Liver (tissue), 9 donors: ENCODE measurements around the gene ASIC2. TPM values are rescaled to one million over a fixed set of nuclear protein-coding genes. Genes with fewer than 3 reads are reported as not detected.

ENCODE experiments used
- DNase-seq: peaks from one replicate; pipeline ENCODE4 v3.0.0-alpha.2; 2017; ENCODE audit warnings: low spot score
- H3K27ac ChIP-seq, 2 donors: one replicate each; pipeline ENCODE4 v1.7.0; 2013; ENCODE audit warnings: inconsistent platforms in 2 of 2, low read length in 2 of 2, control low read depth in 1 of 2, low read depth in 1 of 2, mild to moderate bottlenecking in 1 of 2
- H3K27me3 ChIP-seq, 4 donors: one replicate each; pipeline versions ENCODE4 v1.6.1 to v1.7.0; 2013; ENCODE audit warnings: low read length in 3 of 4, inconsistent platforms in 1 of 4, mild to moderate bottlenecking in 1 of 4, moderate library complexity in 1 of 4; ENCODE audit not compliant: control insufficient read depth in 4 of 4, insufficient read depth in 4 of 4
- H3K36me3 ChIP-seq, 4 donors: one replicate each; pipeline versions ENCODE4 v1.6.1 to v1.7.0; 2013; ENCODE audit warnings: low read length in 3 of 4, mild to moderate bottlenecking in 3 of 4, low read depth in 1 of 4, moderate library complexity in 1 of 4; ENCODE audit not compliant: control insufficient read depth in 4 of 4, insufficient read depth in 3 of 4
- H3K4me1 ChIP-seq, 4 donors: one replicate each; pipeline versions ENCODE4 v1.6.1 to v1.7.0; 2013; ENCODE audit warnings: low read length in 3 of 4, mild to moderate bottlenecking in 3 of 4, moderate library complexity in 1 of 4; ENCODE audit not compliant: control insufficient read depth in 4 of 4, insufficient read depth in 4 of 4
- H3K4me3 ChIP-seq, 3 donors: one replicate each; pipeline versions ENCODE4 v1.6.1 to v1.7.0; 2013; ENCODE audit warnings: low read length in 3 of 3, control low read depth in 1 of 3, low read depth in 1 of 3, mild to moderate bottlenecking in 1 of 3
- H3K9ac ChIP-seq, 2 donors: one replicate each; pipeline ENCODE4 v1.7.0; 2013; ENCODE audit warnings: low read length in 2 of 2, mild to moderate bottlenecking in 2 of 2, moderate library complexity in 2 of 2, control low read depth in 1 of 2, low read depth in 1 of 2
- H3K9me3 ChIP-seq, 4 donors: one replicate each; pipeline versions ENCODE4 v1.6.1 to v1.7.0; 2013; ENCODE audit warnings: low read length in 3 of 4; ENCODE audit not compliant: control insufficient read depth in 4 of 4
- EGR1 ChIP-seq, 2 donors: IDR thresholded peaks; 2 replicates each; pipeline ENCODE4 v1.6.1; 2016 to 2018; ENCODE audit warnings: antibody characterized with exemption in 2 of 2, low read depth in 2 of 2
- FOXA1 ChIP-seq: IDR thresholded peaks from 2 replicates; pipeline ENCODE4 v1.6.1; 2016; ENCODE audit warnings: antibody characterized with exemption
- GABPA ChIP-seq, 2 donors: IDR thresholded peaks in 1 of 2; conservative IDR thresholded peaks in 1 of 2; 2 replicates each; pipeline ENCODE4 v1.6.1; 2016; ENCODE audit warnings: antibody characterized with exemption in 2 of 2, mild to moderate bottlenecking in 1 of 2, moderate library complexity in 1 of 2
- HNF4A ChIP-seq, 2 donors: conservative IDR thresholded peaks; 2 replicates each; pipeline ENCODE4 v1.6.1; 2016; ENCODE audit warnings: antibody characterized with exemption in 2 of 2, mild to moderate bottlenecking in 2 of 2
- HNF4G ChIP-seq: IDR thresholded peaks from 2 replicates; pipeline ENCODE4 v1.6.1; 2016; ENCODE audit warnings: antibody characterized with exemption
- JUND ChIP-seq, 2 donors: IDR thresholded peaks; 2 replicates each; pipeline ENCODE4 v1.6.1; 2016; ENCODE audit warnings: antibody characterized with exemption in 2 of 2
- NR2F2 ChIP-seq: IDR thresholded peaks from 2 replicates; pipeline ENCODE4 v1.6.1; 2016; ENCODE audit warnings: antibody characterized with exemption
- RAD21 ChIP-seq, 2 donors: IDR thresholded peaks; 2 replicates each; pipeline ENCODE4 v1.6.1; 2016; ENCODE audit warnings: antibody characterized with exemption in 2 of 2, mild to moderate bottlenecking in 2 of 2
- RXRA ChIP-seq, 2 donors: IDR thresholded peaks; 2 replicates each; pipeline ENCODE4 v1.6.1; 2017 to 2018; ENCODE audit warnings: antibody characterized with exemption in 2 of 2, mild to moderate bottlenecking in 1 of 2
- SP1 ChIP-seq: IDR thresholded peaks from 2 replicates; pipeline ENCODE4 v1.6.1; 2018; ENCODE audit warnings: antibody characterized with exemption, mild to moderate bottlenecking
- TAF1 ChIP-seq: conservative IDR thresholded peaks from 2 replicates; pipeline ENCODE4 v1.6.1; 2016; ENCODE audit warnings: antibody characterized with exemption, mild to moderate bottlenecking
- YY1 ChIP-seq: IDR thresholded peaks from 2 replicates; pipeline ENCODE4 v1.6.1; 2016; ENCODE audit warnings: antibody characterized with exemption, mild to moderate bottlenecking
- WGBS: extraction: QIAGEN DNeasy Blood & Tissue Kit; methylation state at CpG from one replicate; pipeline ENCODE4 v1.1.7; 2013; 5-methylcytosine and 5-hydroxymethylcytosine counted together
- polyA plus RNA-seq, 2 donors: library from polyadenylated mRNA; stranded (reverse) in 1 of 2; unstranded in 1 of 2; fragments of 200-250 nt in 1 of 2; fragments of >200 nt in 1 of 2; fragmentation: Nextera tagmentation in 1 of 2; extraction: Ambion mirVana in 1 of 2; gene quantifications; one replicate each; pipeline versions ENCODE4 v1.2.1 to v1.2.3, GENCODE V29; 2013 to 2015
- total RNA-seq, 2 donors: library from RNA; depleted of rRNA; stranded (reverse); fragments of >200 nt; gene quantifications; one replicate each; pipeline ENCODE4 v1.2.3, GENCODE V29; 2014
- TF ChIP-seq, protein P1 (sequence below): IDR thresholded peaks from 2 replicates; pipeline ENCODE4 v1.6.1; 2016; ENCODE audit warnings: antibody characterized with exemption, mild to moderate bottlenecking
- TF ChIP-seq, protein P2 (sequence below): IDR thresholded peaks from 2 replicates; pipeline ENCODE4 v1.6.1; 2016; ENCODE audit warnings: antibody characterized with exemption
- TF ChIP-seq, protein P3 (sequence below): fragments of 150-350 bp; IDR thresholded peaks from 2 replicates; pipeline ENCODE4 v1.5.1; 2017; ENCODE audit warnings: improper control_type of control experiment, low read depth, low read length; ENCODE audit not compliant: missing input control
- TF ChIP-seq, protein P4 (sequence below): IDR thresholded peaks from 2 replicates; pipeline ENCODE4 v1.6.1; 2016; ENCODE audit warnings: antibody characterized with exemption
- TF ChIP-seq, protein P5 (sequence below): IDR thresholded peaks from 2 replicates; pipeline ENCODE4 v1.6.1; 2016; ENCODE audit warnings: antibody characterized with exemption
- donor health status: healthy.
- donor health status: healthy.
- donor health status: healthy.
- donor health status: healthy.
- donor health status: healthy.

The ASIC2 gene
- total and polyA plus RNA-seq, 4 donors, result under 0.01 TPM; not detected in 3

DNA sequence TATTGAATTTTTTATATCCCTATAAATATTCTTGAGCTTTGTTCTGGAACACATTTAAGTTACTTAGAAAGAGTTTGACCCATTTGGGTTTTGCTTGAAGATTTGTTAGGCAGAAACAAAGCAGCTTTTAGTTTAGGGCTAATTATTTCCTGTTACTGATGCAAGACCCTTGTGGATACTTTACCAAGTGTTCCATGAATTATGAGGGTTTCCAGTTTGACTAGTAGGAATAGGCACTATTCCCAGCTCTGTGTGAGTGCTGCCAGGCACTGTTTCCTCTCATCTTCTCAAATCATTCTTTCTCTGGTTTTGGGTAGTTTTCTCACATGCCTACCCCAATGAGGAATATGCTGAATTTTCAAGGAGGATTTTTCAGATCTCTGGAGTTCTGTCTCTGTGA is 221.4 kb downstream of the ASIC2 start:
- no peak overlapping the region for H3K9ac ChIP-seq
- TF ChIP-seq EGR1 (IDR thresholded peaks at IDR 0.05; ENCODE audit: low read depth in 2 of 2) (no peak), RAD21 (IDR thresholded peaks at IDR 0.05) (no peak), FOXA1 (no peak), RXRA (IDR thresholded peaks at IDR 0.05) (no peak), JUND (IDR thresholded peaks at IDR 0.05) (no peak)
- TF ChIP-seq, protein P1, sequence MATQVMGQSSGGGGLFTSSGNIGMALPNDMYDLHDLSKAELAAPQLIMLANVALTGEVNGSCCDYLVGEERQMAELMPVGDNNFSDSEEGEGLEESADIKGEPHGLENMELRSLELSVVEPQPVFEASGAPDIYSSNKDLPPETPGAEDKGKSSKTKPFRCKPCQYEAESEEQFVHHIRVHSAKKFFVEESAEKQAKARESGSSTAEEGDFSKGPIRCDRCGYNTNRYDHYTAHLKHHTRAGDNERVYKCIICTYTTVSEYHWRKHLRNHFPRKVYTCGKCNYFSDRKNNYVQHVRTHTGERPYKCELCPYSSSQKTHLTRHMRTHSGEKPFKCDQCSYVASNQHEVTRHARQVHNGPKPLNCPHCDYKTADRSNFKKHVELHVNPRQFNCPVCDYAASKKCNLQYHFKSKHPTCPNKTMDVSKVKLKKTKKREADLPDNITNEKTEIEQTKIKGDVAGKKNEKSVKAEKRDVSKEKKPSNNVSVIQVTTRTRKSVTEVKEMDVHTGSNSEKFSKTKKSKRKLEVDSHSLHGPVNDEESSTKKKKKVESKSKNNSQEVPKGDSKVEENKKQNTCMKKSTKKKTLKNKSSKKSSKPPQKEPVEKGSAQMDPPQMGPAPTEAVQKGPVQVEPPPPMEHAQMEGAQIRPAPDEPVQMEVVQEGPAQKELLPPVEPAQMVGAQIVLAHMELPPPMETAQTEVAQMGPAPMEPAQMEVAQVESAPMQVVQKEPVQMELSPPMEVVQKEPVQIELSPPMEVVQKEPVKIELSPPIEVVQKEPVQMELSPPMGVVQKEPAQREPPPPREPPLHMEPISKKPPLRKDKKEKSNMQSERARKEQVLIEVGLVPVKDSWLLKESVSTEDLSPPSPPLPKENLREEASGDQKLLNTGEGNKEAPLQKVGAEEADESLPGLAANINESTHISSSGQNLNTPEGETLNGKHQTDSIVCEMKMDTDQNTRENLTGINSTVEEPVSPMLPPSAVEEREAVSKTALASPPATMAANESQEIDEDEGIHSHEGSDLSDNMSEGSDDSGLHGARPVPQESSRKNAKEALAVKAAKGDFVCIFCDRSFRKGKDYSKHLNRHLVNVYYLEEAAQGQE, result no peak
- H3K4me1 ChIP-seq, result no peaks in the 10 kb centered on the region
- H3K9me3 ChIP-seq, result no peaks in the 10 kb centered on the region
- H3K27me3 ChIP-seq, result peaks cover 0 to 10% (median 1%) of the 10 kb centered on the region in 4 donors
- H3K36me3 ChIP-seq, result no peaks in the 10 kb centered on the region
- H3K27ac ChIP-seq, result no peak overlapping the region
- no peak for DNase-seq
- H3K4me3 ChIP-seq, result no peak overlapping the region

DNA sequence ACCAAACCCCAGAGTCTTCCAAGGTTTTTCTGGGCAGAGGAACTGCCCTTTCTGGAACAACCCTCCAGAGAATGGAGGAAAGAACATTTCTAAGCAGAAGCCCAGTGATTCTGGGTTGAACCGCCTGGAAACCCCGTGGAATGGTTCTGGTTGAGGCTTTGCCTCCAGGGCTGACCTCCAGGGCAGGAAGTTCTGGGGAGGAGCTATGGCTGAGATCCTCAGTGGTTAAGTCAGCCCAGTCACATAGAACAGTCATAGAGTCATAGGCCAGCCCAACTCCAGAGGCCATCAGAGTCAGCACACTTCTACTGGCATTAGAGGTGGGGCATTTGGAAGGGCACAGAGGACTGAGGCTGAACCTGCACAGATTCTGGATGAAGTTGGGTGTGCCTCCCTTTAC is 235.5 kb downstream of the ASIC2 start:
- no peaks in the 10 kb centered on the region for H3K9me3 ChIP-seq
- DNase-seq, result no peak
- H3K4me1 ChIP-seq, result no peaks in the 10 kb centered on the region
- H3K9ac ChIP-seq, result no peak overlapping the region
- H3K27ac ChIP-seq, result no peak overlapping the region
- H3K27me3 ChIP-seq, result no peaks in the 10 kb centered on the region
- H3K36me3 ChIP-seq, result no peaks in the 10 kb centered on the region
- 91% methylated on average over 2 of the region's 2 CpGs for WGBS
- no peak overlapping the region for H3K4me3 ChIP-seq
- TF ChIP-seq, protein P1, result no peak
- TF ChIP-seq YY1 (no peak), FOXA1 (no peak), JUND (IDR thresholded peaks at IDR 0.05) (no peak), GABPA (IDR thresholded peaks at IDR 0.05 in 1 of 2, conservative IDR thresholded peaks at IDR 0.05 in 1 of 2) (no peak), RXRA (IDR thresholded peaks at IDR 0.05) (no peak), NR2F2 (no peak), HNF4G (no peak), HNF4A (conservative IDR thresholded peaks at IDR 0.05) (no peak), EGR1 (IDR thresholded peaks at IDR 0.05; ENCODE audit: low read depth in 2 of 2) (no peak), RAD21 (IDR thresholded peaks at IDR 0.05) (no peak), TAF1 (no peak), SP1 (no peak)
- TF ChIP-seq, protein P2, sequence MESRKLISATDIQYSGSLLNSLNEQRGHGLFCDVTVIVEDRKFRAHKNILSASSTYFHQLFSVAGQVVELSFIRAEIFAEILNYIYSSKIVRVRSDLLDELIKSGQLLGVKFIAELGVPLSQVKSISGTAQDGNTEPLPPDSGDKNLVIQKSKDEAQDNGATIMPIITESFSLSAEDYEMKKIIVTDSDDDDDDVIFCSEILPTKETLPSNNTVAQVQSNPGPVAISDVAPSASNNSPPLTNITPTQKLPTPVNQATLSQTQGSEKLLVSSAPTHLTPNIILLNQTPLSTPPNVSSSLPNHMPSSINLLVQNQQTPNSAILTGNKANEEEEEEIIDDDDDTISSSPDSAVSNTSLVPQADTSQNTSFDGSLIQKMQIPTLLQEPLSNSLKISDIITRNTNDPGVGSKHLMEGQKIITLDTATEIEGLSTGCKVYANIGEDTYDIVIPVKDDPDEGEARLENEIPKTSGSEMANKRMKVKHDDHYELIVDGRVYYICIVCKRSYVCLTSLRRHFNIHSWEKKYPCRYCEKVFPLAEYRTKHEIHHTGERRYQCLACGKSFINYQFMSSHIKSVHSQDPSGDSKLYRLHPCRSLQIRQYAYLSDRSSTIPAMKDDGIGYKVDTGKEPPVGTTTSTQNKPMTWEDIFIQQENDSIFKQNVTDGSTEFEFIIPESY, result no peak
- TF ChIP-seq, protein P3, sequence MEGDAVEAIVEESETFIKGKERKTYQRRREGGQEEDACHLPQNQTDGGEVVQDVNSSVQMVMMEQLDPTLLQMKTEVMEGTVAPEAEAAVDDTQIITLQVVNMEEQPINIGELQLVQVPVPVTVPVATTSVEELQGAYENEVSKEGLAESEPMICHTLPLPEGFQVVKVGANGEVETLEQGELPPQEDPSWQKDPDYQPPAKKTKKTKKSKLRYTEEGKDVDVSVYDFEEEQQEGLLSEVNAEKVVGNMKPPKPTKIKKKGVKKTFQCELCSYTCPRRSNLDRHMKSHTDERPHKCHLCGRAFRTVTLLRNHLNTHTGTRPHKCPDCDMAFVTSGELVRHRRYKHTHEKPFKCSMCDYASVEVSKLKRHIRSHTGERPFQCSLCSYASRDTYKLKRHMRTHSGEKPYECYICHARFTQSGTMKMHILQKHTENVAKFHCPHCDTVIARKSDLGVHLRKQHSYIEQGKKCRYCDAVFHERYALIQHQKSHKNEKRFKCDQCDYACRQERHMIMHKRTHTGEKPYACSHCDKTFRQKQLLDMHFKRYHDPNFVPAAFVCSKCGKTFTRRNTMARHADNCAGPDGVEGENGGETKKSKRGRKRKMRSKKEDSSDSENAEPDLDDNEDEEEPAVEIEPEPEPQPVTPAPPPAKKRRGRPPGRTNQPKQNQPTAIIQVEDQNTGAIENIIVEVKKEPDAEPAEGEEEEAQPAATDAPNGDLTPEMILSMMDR, result no peak
- TF ChIP-seq, protein P4, sequence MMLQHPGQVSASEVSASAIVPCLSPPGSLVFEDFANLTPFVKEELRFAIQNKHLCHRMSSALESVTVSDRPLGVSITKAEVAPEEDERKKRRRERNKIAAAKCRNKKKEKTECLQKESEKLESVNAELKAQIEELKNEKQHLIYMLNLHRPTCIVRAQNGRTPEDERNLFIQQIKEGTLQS, result no peak
- TF ChIP-seq, protein P5, sequence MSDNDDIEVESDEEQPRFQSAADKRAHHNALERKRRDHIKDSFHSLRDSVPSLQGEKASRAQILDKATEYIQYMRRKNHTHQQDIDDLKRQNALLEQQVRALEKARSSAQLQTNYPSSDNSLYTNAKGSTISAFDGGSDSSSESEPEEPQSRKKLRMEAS, result no peak
